ENCODE results near the gene SLC39A10. TPM values are rescaled to one million over a fixed set of nuclear protein-coding genes. Genes with fewer than 3 reads are reported as not detected.
A peak's percentile ranks its signal among the peaks of the same experiment; 100 is the strongest.

The SLC39A10 gene, protein sequence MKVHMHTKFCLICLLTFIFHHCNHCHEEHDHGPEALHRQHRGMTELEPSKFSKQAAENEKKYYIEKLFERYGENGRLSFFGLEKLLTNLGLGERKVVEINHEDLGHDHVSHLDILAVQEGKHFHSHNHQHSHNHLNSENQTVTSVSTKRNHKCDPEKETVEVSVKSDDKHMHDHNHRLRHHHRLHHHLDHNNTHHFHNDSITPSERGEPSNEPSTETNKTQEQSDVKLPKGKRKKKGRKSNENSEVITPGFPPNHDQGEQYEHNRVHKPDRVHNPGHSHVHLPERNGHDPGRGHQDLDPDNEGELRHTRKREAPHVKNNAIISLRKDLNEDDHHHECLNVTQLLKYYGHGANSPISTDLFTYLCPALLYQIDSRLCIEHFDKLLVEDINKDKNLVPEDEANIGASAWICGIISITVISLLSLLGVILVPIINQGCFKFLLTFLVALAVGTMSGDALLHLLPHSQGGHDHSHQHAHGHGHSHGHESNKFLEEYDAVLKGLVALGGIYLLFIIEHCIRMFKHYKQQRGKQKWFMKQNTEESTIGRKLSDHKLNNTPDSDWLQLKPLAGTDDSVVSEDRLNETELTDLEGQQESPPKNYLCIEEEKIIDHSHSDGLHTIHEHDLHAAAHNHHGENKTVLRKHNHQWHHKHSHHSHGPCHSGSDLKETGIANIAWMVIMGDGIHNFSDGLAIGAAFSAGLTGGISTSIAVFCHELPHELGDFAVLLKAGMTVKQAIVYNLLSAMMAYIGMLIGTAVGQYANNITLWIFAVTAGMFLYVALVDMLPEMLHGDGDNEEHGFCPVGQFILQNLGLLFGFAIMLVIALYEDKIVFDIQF
- 10 to 100 TPM; 36.1 to 79.1 TPM for total RNA-seq

DNA sequence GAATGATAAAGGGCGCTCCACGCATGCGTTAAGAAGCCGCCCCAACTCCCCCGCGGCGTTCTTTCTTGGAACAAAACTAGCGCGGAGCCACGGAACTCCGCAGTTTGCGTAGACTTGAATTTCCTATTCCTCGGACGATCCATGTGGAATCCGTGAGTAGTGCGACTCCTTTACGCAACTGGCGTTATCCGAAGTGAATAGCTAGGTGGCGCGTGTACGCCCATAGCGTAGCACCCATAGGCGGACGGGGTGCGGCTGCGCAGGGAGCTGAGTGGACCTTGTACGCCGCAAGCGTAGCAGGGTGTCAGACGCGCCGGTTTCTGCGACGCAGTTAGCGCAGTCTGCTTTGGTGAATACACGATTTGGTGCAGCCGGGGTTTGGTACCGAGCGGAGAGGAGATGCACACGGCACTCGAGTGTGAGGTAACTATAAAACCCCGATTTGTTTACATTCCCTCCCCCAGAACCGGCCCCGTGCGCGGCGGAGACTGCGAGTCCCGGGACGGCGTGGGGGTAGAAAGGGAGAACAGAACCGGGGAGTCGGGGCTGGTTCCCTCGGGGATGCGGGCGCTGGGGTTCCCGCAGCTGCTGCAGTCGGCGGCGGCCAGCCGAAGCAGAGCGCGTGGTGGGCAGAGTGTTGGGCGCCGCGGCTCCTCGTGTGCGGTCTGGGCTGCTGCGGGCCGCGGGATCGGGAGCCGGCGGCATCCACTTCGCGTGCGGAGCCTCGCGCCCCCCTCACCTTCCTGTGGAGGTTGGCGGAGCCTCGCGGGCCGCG lies at the start of gene SLC39A10:
SLC39A10 (plus strand) TSS at position 368 of the 775 bp plus-strand sequence. CDS start 22,817 bp downstream, outside the sequence.
- peak within 1 kb of the TSS; percentile 95 to 97 for H3K27ac Mint-ChIP-seq
- ATAC-seq (peak; percentile 88 to 91), DNase-seq (ENCODE audit: low spot score) (peak; percentile 96)
- H3K4me3 Mint-ChIP-seq, result peak within 1 kb of the TSS; percentile 94
- H3K4me1 Mint-ChIP-seq (ENCODE audit: low read depth in 2 of 2), result peaks cover 27 to 45% of the 10 kb centered on the region in 2 donors
- peaks cover 15% of the 10 kb centered on the region for H3K36me3 Mint-ChIP-seq
- H3K27me3 Mint-ChIP-seq, result no peaks in the 10 kb centered on the region
- no peaks in the 10 kb centered on the region for H3K9me3 Mint-ChIP-seq

DNA sequence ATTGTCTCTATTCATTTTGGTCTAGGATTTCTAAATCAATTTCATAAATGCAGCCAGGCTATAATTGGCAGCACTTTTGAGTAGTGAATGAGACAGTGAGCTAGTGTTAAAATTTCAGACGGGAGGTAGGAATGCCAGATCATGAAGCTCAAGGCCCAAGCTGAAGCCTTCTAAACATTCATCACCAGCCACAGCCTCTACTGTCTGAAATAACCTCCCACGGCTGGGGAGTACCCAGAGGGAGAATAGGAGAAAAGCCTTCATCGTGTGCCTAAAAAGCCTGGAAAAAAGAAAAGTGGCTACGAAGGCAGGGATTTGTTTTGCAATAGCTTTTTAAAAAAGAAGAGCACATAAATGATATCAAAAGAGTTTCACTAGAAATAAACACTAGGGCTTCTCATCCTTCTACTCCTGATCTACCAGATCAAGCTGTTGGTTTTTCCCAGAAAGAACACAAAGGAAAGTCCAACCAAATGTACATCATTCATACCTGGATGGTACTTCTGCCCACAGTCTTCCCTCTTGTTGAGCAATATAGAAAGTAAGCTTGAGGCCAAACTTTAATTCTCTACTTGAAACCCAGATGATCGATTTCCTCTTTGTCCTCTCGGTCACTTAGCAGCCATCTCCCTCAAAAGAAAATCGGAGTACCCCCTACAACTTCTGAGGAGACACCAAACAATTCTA lies 48.1 kb upstream of the SLC39A10 start:
- DNase-seq (ENCODE audit: low spot score) (no peak), ATAC-seq (no peak)
- Mint-ChIP-seq H3K27ac (no peak overlapping the region), H3K9me3 (no peaks in the 10 kb centered on the region), H3K4me3 (peak overlapping the region; percentile 24), H3K36me3 (no peaks in the 10 kb centered on the region), H3K4me1 (ENCODE audit: low read depth in 2 of 2) (peaks cover 9 to 10% of the 10 kb centered on the region in 2 donors), H3K27me3 (peaks cover 0 to 4% of the 10 kb centered on the region in 2 donors)

DNA sequence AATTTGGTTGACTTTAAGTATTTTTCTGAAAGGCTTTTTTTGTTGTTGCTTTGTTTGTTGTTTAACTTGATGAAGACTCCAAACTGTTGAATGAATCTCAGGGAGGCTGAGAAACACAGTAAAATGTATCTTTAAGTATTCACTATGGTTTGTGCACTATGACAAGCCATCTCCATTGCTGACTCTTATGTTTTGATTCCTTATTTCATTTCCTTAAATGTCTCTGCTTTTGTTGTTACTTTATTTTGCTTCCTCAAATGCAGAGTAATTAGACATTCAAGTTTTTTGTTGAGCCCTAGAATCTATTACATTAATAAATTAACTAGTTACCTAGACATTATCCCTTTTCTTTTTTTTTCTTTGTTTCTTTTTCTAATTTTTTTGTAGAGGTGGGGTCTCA lies 46.3 kb upstream of the SLC39A10 start:
- H3K36me3 Mint-ChIP-seq, result no peaks in the 10 kb centered on the region
- H3K27ac Mint-ChIP-seq, result no peak overlapping the region
- no peak overlapping the region for H3K4me3 Mint-ChIP-seq
- H3K27me3 Mint-ChIP-seq, result peaks cover 0 to 4% of the 10 kb centered on the region in 2 donors
- H3K4me1 Mint-ChIP-seq (ENCODE audit: low read depth in 2 of 2), result peaks cover 9 to 10% of the 10 kb centered on the region in 2 donors
- DNase-seq (ENCODE audit: low spot score) (no peak), ATAC-seq (no peak)
- H3K9me3 Mint-ChIP-seq, result no peaks in the 10 kb centered on the region

DNA sequence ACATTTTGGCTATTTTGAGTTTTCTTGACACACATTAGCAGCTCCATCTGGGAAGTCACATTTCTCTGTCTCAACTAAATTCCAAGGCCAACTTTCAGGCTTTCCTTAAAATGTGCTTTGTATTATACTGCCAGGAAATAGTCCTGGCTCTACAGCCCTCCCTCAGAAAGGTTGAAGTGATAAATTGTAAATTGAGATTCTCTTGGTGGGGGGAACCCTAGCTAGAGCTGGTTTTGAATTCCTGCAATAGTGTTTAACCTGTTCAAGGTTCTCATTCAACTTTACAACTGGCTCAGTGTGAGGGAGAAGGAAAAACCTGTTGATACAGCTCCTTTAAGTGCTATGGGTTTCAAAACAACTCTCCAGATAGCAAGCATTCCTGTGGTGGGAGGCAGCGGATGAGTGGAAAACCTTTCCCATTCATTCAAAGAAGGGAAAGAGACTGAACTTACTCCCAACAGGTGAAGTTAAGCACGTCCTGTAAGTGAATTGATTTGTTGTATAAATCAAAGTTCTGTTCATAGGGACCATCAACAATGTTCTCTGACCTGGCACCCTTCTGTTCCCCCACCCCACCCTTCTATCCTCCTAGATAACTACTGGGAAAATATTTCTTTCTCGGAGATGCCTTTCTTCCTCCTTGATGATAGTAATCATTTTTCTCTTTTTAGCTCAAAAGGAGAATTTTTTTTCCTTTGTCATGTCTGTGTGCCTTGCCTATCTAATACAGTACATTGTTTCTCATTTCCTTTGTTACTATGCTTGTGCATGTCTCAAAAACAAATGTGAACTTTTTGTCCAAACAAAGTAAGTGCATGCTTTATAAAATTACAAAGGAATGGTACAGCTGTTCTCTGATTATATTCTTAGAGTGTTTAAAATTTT lies 44.2 kb upstream of the SLC39A10 start:
- DNase-seq (ENCODE audit: low spot score) (no peak), ATAC-seq (no peak)
- no peak overlapping the region for H3K4me3 Mint-ChIP-seq
- H3K4me1 Mint-ChIP-seq (ENCODE audit: low read depth in 2 of 2), result peaks cover 5 to 6% of the 10 kb centered on the region in 2 donors
- no peaks in the 10 kb centered on the region for H3K27me3 Mint-ChIP-seq
- peak overlapping the region in 1 of 2 donors; percentile 14 for H3K27ac Mint-ChIP-seq
- H3K9me3 Mint-ChIP-seq, result no peaks in the 10 kb centered on the region
- no peaks in the 10 kb centered on the region for H3K36me3 Mint-ChIP-seq

DNA sequence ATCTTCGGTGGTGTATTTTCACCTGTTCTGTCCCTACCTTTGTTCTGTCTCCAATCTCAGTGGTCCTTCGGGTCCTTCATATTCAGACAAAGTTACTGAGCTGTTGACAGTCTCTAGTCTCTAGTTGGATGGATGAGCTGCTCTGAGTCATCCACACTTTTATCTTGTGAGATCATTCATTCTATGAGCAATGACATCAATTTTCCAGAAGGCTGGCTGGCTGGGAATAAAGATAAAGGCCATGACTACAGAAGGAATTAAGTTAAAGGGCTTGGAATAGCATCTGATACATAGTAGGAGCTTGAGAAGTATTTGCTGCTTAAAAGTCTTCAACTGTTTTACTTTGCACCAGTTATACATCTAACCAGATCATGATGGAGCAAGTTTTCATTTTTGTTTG lies 43.1 kb upstream of the SLC39A10 start:
- Mint-ChIP-seq H3K27me3 (no peaks in the 10 kb centered on the region), H3K4me3 (no peak overlapping the region), H3K9me3 (no peaks in the 10 kb centered on the region), H3K4me1 (ENCODE audit: low read depth in 2 of 2) (peaks cover 5 to 6% of the 10 kb centered on the region in 2 donors), H3K36me3 (no peaks in the 10 kb centered on the region), H3K27ac (no peak overlapping the region)
- DNase-seq (ENCODE audit: low spot score) (no peak), ATAC-seq (no peak)

DNA sequence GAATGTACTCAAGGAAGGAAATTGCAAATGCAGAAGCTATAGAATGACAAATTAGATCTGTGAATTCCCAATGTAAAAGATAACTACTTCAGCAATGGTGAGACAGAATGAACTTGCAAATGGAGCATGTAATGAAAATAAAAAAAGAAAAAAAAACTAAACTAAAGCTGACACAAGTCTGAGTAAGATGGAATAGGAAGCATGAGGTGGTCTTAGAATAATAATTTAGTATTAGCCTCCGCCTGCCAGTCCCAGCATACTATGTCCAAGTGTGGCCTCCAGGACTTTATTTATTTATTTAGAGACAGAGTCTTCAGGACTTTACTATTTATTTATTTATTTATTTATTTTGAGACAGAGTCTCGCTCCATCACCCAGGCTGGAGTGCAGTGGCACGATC lies 37.4 kb upstream of the SLC39A10 start:
- Mint-ChIP-seq H3K27me3 (no peaks in the 10 kb centered on the region), H3K4me1 (ENCODE audit: low read depth in 2 of 2) (peaks cover 3 to 6% of the 10 kb centered on the region in 2 donors), H3K9me3 (no peaks in the 10 kb centered on the region), H3K36me3 (no peaks in the 10 kb centered on the region), H3K27ac (no peak overlapping the region), H3K4me3 (no peak overlapping the region)
- DNase-seq (ENCODE audit: low spot score) (no peak), ATAC-seq (no peak)

DNA sequence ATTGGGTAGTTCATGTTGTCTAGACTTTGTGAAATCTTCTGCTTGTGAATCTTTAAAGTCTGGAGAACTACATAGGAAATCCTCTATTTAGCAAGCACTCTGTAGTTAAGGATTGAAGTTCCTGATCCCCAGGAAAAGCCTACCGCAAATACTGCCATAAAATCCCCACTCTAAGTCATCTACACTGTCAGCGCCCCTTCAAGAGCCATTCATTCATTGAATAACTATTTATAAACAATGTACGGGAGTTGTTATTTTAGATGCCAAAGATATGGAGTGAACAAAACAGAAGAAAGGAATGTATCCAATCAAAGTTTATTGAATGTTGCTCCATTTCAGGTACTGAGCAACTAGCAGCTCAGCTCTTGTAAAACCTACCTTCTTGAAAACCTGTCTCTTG lies 36.5 kb upstream of the SLC39A10 start:
- Mint-ChIP-seq H3K36me3 (no peaks in the 10 kb centered on the region), H3K27ac (no peak overlapping the region), H3K4me1 (ENCODE audit: low read depth in 2 of 2) (peaks cover 3 to 6% of the 10 kb centered on the region in 2 donors), H3K27me3 (no peaks in the 10 kb centered on the region), H3K9me3 (no peaks in the 10 kb centered on the region), H3K4me3 (no peak overlapping the region)
- ATAC-seq (no peak), DNase-seq (ENCODE audit: low spot score) (no peak)

DNA sequence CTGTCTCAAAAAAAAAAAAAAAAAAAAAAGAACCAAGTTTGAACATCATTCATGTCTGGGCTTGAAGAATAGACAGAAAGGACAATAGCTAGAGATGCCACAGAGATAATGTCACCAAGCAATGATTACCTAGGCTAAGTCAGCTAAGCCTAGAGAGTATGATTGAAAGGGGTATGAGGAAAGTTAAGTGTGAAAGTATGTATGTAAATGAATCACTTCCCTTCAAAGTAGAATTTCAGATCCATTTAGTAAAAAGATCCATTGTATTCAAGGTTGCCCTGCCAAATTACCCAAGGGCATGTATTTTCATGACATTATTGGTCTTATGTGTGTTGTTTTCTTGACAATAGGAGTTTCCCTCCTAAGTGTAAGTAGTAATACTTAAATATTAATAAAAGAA lies 34.1 kb upstream of the SLC39A10 start:
- peaks cover 5 to 6% of the 10 kb centered on the region in 2 donors for H3K4me1 Mint-ChIP-seq (ENCODE audit: low read depth in 2 of 2)
- no peaks in the 10 kb centered on the region for H3K9me3 Mint-ChIP-seq
- H3K4me3 Mint-ChIP-seq, result no peak overlapping the region
- no peak for DNase-seq (ENCODE audit: low spot score)
- H3K27me3 Mint-ChIP-seq, result no peaks in the 10 kb centered on the region
- H3K27ac Mint-ChIP-seq, result no peak overlapping the region
- peak in 1 of 2 donors; percentile 65 for ATAC-seq
- no peaks in the 10 kb centered on the region for H3K36me3 Mint-ChIP-seq

DNA sequence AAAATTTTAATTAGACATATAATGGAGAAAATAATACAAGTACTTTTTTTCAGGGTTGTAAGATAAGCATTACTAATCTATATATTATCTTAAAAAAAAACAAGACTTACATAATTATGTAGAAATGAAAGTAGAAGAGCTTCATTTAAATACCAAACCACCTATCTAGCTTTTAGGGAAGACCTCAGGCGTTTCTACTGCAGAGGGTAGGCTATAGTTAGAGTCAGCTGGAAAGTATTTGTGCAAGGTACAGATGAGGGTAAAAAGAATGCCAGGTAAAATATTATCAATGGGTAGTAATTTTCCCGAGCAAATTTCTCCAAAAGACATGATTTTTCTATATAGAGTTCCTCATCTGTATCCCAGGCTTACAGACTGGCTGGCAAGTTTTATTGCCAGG lies 30.5 kb upstream of the SLC39A10 start:
- Mint-ChIP-seq H3K4me3 (no peak overlapping the region), H3K9me3 (no peaks in the 10 kb centered on the region), H3K27ac (no peak overlapping the region), H3K27me3 (peaks cover 0 to 2% of the 10 kb centered on the region in 2 donors), H3K36me3 (no peaks in the 10 kb centered on the region), H3K4me1 (ENCODE audit: low read depth in 2 of 2) (peaks cover 0 to 5% of the 10 kb centered on the region in 2 donors)
- DNase-seq (ENCODE audit: low spot score) (no peak), ATAC-seq (no peak)

DNA sequence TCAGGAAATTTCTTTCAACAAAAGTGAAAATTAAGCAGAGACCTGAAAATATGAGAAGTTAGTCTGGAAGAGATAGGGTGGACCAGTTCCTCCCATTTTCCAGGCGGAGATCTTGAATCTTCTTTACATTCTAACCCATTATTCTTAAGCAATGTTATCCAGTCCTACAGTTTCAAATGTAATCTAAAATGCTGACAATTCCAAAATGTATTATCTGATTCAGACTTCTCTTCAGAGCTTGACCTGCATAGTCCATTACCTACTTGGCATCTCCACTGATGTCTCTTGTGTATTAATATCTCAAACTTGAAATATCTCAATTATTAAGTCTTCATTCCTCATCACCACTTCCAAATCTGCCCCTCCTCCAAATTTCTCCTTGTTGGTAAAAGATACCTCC lies 28.4 kb upstream of the SLC39A10 start:
- no peak overlapping the region for H3K4me3 Mint-ChIP-seq
- ATAC-seq (no peak), DNase-seq (ENCODE audit: low spot score) (no peak)
- H3K27ac Mint-ChIP-seq, result no peak overlapping the region
- H3K4me1 Mint-ChIP-seq (ENCODE audit: low read depth in 2 of 2), result peaks cover 0 to 2% of the 10 kb centered on the region in 2 donors
- H3K36me3 Mint-ChIP-seq, result no peaks in the 10 kb centered on the region
- H3K27me3 Mint-ChIP-seq, result peaks cover 0 to 2% of the 10 kb centered on the region in 2 donors
- no peaks in the 10 kb centered on the region for H3K9me3 Mint-ChIP-seq

DNA sequence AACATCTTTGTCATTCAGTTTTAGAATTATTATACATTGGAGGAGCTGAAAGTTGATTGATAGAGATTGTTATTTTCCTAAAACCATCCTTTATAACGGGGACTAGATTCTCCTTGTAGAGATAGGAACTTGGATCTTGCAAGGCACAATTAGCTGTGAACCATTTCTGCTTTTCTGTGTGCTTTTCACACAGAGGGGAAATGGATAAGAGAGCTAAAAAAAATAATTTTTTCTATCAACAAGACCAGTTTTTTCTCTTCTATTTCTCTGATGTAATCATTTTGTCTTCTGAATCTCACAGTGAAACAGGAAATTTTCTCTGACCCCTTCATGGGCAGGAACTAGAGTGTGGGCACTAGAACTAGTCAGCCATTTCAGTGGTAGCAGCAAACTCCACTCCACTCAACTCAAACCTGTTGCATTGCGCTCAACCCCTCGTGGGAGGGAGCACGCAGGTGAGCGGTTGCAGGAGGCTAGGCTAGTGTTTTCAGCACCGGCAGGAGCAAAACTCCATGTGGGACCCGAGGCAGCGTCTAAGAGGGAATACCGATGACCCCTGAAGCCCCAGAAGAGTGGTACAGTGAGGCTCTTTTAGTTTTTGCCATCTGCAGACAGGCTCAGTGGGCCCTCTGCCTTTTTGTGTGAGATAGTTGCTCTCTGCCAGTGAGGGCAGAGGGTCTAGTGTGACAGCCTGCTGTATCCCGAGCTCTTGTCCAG lies 24.0 kb upstream of the SLC39A10 start:
- no peak for ATAC-seq
- Mint-ChIP-seq H3K4me3 (no peak overlapping the region), H3K36me3 (peaks cover 4% of the 10 kb centered on the region), H3K4me1 (ENCODE audit: low read depth in 2 of 2) (no peaks in the 10 kb centered on the region), H3K9me3 (no peaks in the 10 kb centered on the region), H3K27me3 (peaks cover 0 to 2% of the 10 kb centered on the region in 2 donors), H3K27ac (no peak overlapping the region)
- no peak for DNase-seq (ENCODE audit: low spot score)

DNA sequence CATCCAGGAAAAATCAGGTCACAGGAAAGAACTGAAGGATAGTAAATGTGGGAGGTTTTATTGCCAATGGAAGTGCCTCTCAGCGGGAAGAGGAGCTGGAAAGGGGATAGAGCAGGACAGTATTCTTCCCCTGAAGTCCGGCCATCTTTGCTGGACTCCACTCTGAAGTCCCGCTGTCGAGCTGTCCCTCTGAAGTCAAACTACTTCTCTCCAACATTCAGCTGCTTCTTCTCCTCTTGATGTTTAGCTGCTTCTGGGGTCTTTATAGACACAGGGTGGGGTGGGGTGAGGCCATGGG lies 23.5 kb upstream of the SLC39A10 start:
- no peak for ATAC-seq

More for the DNA sequence above, 23.5 kb upstream of the SLC39A10 start:
- Mint-ChIP-seq H3K4me1 (ENCODE audit: low read depth in 2 of 2) (no peaks in the 10 kb centered on the region), H3K4me3 (no peak overlapping the region), H3K36me3 (peaks cover 4% of the 10 kb centered on the region), H3K9me3 (no peaks in the 10 kb centered on the region), H3K27ac (no peak overlapping the region), H3K27me3 (peaks cover 0 to 2% of the 10 kb centered on the region in 2 donors)
- DNase-seq (ENCODE audit: low spot score), result no peak
